PC-3 (cell line): ENCODE data around the gene PDGFC. TPM values are rescaled to one million over a fixed set of nuclear protein-coding genes. Genes with fewer than 3 reads are reported as not detected.

ENCODE experiments used
- ATAC-seq: fragments of 200-7000 bp; cut with Tn5 transposase; 2 replicates; pipeline ENCODE4 v1.9.1; 2020; ENCODE audit warnings: mild to moderate bottlenecking, moderate library complexity
- BruUV-seq: library from RNA; stranded (reverse); fragments of 400-500 nt; replicated peaks from 2 replicates; lab custom pipeline; 2021; lab: Mats Ljungman, UMichigan
- CTCF ChIA-PET: fragments of 300-600 bp; sonication (Branson Sonifier 250); formaldehyde crosslinking; loops from one replicate; lab custom pipeline; 2022; ENCODE audit warnings: antibody characterized with exemption; lab: Charles Lee
- POLR2A ChIA-PET: fragments of 300-600 bp; sonication (Branson Sonifier 250); formaldehyde crosslinking; loops from one replicate; lab custom pipeline; 2022; ENCODE audit warnings: antibody characterized with exemption; ENCODE audit not compliant: unreplicated experiment; lab: Charles Lee
- DNase-seq: peaks from one replicate; pipeline ENCODE4 v3.0.0-alpha.2; 2015
- H2AFZ ChIP-seq: fragments of 300-600 bp; sonication (generic); 2 replicates; pipeline ENCODE4 v1.6.0; 2016; ENCODE audit warnings: antibody characterized with exemption, low read length
- H3F3A ChIP-seq: fragments of 300-600 bp; sonication (generic); one replicate; pipeline ENCODE4 v1.6.0; 2017; ENCODE audit warnings: antibody characterized with exemption, low read length, control low read depth, mild to moderate bottlenecking; ENCODE audit not compliant: unreplicated experiment
- H3K27ac ChIP-seq: fragments of 300-600 bp; sonication (generic); 2 replicates; pipeline ENCODE4 v1.5.1; 2016; ENCODE audit warnings: mild to moderate bottlenecking, low read length
- H3K27me3 ChIP-seq: fragments of 300-600 bp; sonication (generic); 2 replicates; pipeline ENCODE4 v1.6.1; 2016; ENCODE audit warnings: low read length, mixed read lengths
- H3K36me3 ChIP-seq: fragments of 300-600 bp; sonication (generic); 2 replicates; pipeline ENCODE4 v1.6.1; 2016; ENCODE audit warnings: low read depth, mixed run types, low read length, mixed read lengths
- H3K4me1 ChIP-seq: fragments of 300-600 bp; sonication (generic); 2 replicates; pipeline ENCODE4 v1.5.1; 2016; ENCODE audit warnings: low read length; ENCODE audit not compliant: insufficient read depth
- H3K4me2 ChIP-seq: fragments of 300-600 bp; sonication (generic); 2 replicates; pipeline ENCODE4 v1.6.0; 2016; ENCODE audit warnings: low read length
- H3K4me3 ChIP-seq: fragments of 300-600 bp; sonication (generic); 2 replicates; pipeline ENCODE4 v1.5.1; 2016; ENCODE audit warnings: mild to moderate bottlenecking, low read length, mixed read lengths
- H3K79me2 ChIP-seq: fragments of 300-600 bp; sonication (generic); 2 replicates; pipeline ENCODE4 v1.6.1; 2017; ENCODE audit warnings: low read length, mixed read lengths
- H3K9ac ChIP-seq: fragments of 300-600 bp; sonication (generic); 2 replicates; pipeline ENCODE4 v1.6.0; 2016; ENCODE audit warnings: mild to moderate bottlenecking, low read length
- H3K9me2 ChIP-seq: fragments of 300-600 bp; sonication (generic); replicated peaks from 2 replicates; pipeline ENCODE4 v1.6.1; 2016; ENCODE audit warnings: mixed run types, low read length, mixed read lengths
- H3K9me3 ChIP-seq: fragments of 300-600 bp; sonication (generic); 2 replicates; pipeline ENCODE4 v1.6.1; 2016; ENCODE audit warnings: low read length, mixed read lengths
- H4K20me1 ChIP-seq: fragments of 300-600 bp; sonication (generic); 2 replicates; pipeline ENCODE4 v1.6.1; 2016; ENCODE audit warnings: low read length, mixed read lengths
- CTCF ChIP-seq: fragments of 300-600 bp; sonication (generic); conservative IDR thresholded peaks from 2 replicates; pipeline ENCODE4 v1.5.1; 2017; ENCODE audit warnings: antibody characterized with exemption, low read depth, mild to moderate bottlenecking, low read length
- EZH2 ChIP-seq: fragments of 300-600 bp; sonication (generic); IDR thresholded peaks from one replicate; pipeline ENCODE4 v1.6.1; 2017; ENCODE audit warnings: antibody characterized with exemption, mild to moderate bottlenecking, low read length; ENCODE audit not compliant: unreplicated experiment
- EZH2phosphoT487 ChIP-seq: fragments of 300-600 bp; sonication (generic); IDR thresholded peaks from 2 replicates; pipeline ENCODE4 v1.6.1; 2018; ENCODE audit warnings: mild to moderate bottlenecking, antibody characterized with exemption, low read length, borderline replicate concordance
- intact Hi-C: fragments of 100-400 bp; cut with micrococcal nuclease; formaldehyde crosslinking; loops from 2 replicates; pipeline ENCODE4 v1.9.0; 2023
- total RNA-seq: library from RNA; depleted of rRNA; stranded (reverse); fragments of >200 nt; gene quantifications from 2 replicates; pipeline ENCODE4 v1.2.3, GENCODE V29; 2014

Gene PDGFC
- total RNA-seq, 1 experiment from 2014 or later = 23.0 TPM

GRCh38 chr4:156976147-156976546 is 4.5 kb upstream of the PDGFC start:
- H3K9ac ChIP-seq = no peak overlapping the region
- intact Hi-C loops = no loop called here
- no peaks in the 10 kb centered on the region for H3K27me3 ChIP-seq
- CTCF ChIA-PET = no interaction called here
- no peak overlapping the region for H2AFZ ChIP-seq
- no peak overlapping the region for H3K4me3 ChIP-seq
- DNase-seq = peak; percentile 53
- H3K79me2 ChIP-seq = no peaks in the 10 kb centered on the region
- POLR2A ChIA-PET = no interaction called here
- ATAC-seq = no peak
- H4K20me1 ChIP-seq = no peaks in the 10 kb centered on the region
- H3K4me1 ChIP-seq = peaks cover 10% of the 10 kb centered on the region
- H3K27ac ChIP-seq = no peak overlapping the region
- no TSS peak for BruUV-seq
- H3K36me3 ChIP-seq = no peaks in the 10 kb centered on the region
- H3K9me2 ChIP-seq = no peaks in the 10 kb centered on the region
- H3K4me2 ChIP-seq = no peak overlapping the region
- H3K9me3 ChIP-seq = no peaks in the 10 kb centered on the region
- TF ChIP-seq CTCF = no peak
- no peak for TF ChIP-seq EZH2phosphoT487
- no peak for TF ChIP-seq EZH2
- H3F3A ChIP-seq = no peaks in the 10 kb centered on the region

GRCh38 chr4:156975686-156976085 is 4.1 kb upstream of the PDGFC start:
- no peaks in the 10 kb centered on the region for H3K36me3 ChIP-seq
- no peak overlapping the region for H2AFZ ChIP-seq
- no peak for TF ChIP-seq EZH2
- no peak for TF ChIP-seq CTCF
- no peak for TF ChIP-seq EZH2phosphoT487
- H3K27me3 ChIP-seq = no peaks in the 10 kb centered on the region
- POLR2A ChIA-PET = no interaction called here
- CTCF ChIA-PET = no interaction called here
- H3K9me3 ChIP-seq = no peaks in the 10 kb centered on the region
- H3K27ac ChIP-seq = no peak overlapping the region
- intact Hi-C loops = no loop called here
- BruUV-seq = no TSS peak
- H3K4me2 ChIP-seq = no peak overlapping the region
- no peak overlapping the region for H3K9ac ChIP-seq
- H3K4me1 ChIP-seq = peaks cover 10% of the 10 kb centered on the region
- no peak overlapping the region for H3K4me3 ChIP-seq
- no peaks in the 10 kb centered on the region for H3F3A ChIP-seq
- ATAC-seq (no peak), DNase-seq (no peak)
- H3K79me2 ChIP-seq = peaks cover 2% of the 10 kb centered on the region
- no peaks in the 10 kb centered on the region for H3K9me2 ChIP-seq
- no peaks in the 10 kb centered on the region for H4K20me1 ChIP-seq

GRCh38 chr4:156974264-156974663 is 2.7 kb upstream of the PDGFC start:
- Histone ChIP-seq H3K79me2 (peaks cover 16% of the 10 kb centered on the region), H4K20me1 (no peaks in the 10 kb centered on the region), H3F3A (no peaks in the 10 kb centered on the region), H3K9ac (no peak overlapping the region), H3K9me3 (no peaks in the 10 kb centered on the region), H3K27ac (no peak overlapping the region), H3K4me2 (no peak overlapping the region), H3K9me2 (no peaks in the 10 kb centered on the region), H2AFZ (no peak overlapping the region), H3K4me3 (no peak overlapping the region), H3K4me1 (peaks cover 11% of the 10 kb centered on the region), H3K36me3 (no peaks in the 10 kb centered on the region), H3K27me3 (no peaks in the 10 kb centered on the region)
- DNase-seq (no peak), ATAC-seq (no peak)
- BruUV-seq = no TSS peak
- ChIA-PET POLR2A (no interaction called here), CTCF (no interaction called here)
- no peak for TF ChIP-seq EZH2phosphoT487
- no peak for TF ChIP-seq EZH2
- no peak for TF ChIP-seq CTCF
- intact Hi-C loops = loop anchor here (5.0 kb wide), 1 partner anchor 392 kb away; no protein-coding TSS in a partner anchor
